Peyer's patch (tissue), 4 donors: ENCODE results near the gene ZDHHC12.

Experiments used
- CTCF ChIP-seq, 6 experiments: fragments of 450-650 bp in 4 of 6; fragments of 200-600 bp in 2 of 6; sonication (generic) in 1 of 6; IDR thresholded peaks; one replicate each; pipeline ENCODE4 v1.5.1; 2017 to 2019; ENCODE audit warnings: antibody characterized with exemption in 6 of 6, mild to moderate bottlenecking in 3 of 6, moderate library complexity in 1 of 6
- POLR2A ChIP-seq, 2 donors: fragments of 450-650 bp; IDR thresholded peaks; one replicate each; pipeline ENCODE4 v1.5.1; 2017; ENCODE audit warnings: antibody characterized with exemption in 2 of 2, mild to moderate bottlenecking in 2 of 2, moderate library complexity in 2 of 2

GRCh38 chr9:128701227-128701854 is 22.6 kb downstream of the ZDHHC12 start:
- TF ChIP-seq POLR2A (IDR thresholded peaks at IDR 0.05) (no peak), CTCF (IDR thresholded peaks at IDR 0.05) (no peak)
